Loucy (cell line): ENCODE data around the gene DDIT3.

Experiments
- CTCF ChIP-seq: fragments of 200-600 bp; sonication (generic); conservative IDR thresholded peaks from 2 replicates; pipeline ENCODE4 v1.5.1; 2014; ENCODE audit warnings: mild to moderate bottlenecking, antibody characterized with exemption, low read length
- EZH2phosphoT487 ChIP-seq: fragments of 200-600 bp; IDR thresholded peaks from 2 replicates; pipeline ENCODE4 v1.6.1; 2018; ENCODE audit warnings: antibody characterized with exemption, mild to moderate bottlenecking, moderate library complexity, borderline replicate concordance

- TF ChIP-seq CTCF (no peak), EZH2phosphoT487 (no peak)
These were observed 8.7 kb upstream of the DDIT3 start for GRCh38 chr12:57528831-57529555.
